PC-3 (cell line): Measurements from ENCODE around the gene PRR5.

ENCODE experiments used
- EZH2 ChIP-seq: fragments of 300-600 bp; sonication (generic); IDR thresholded peaks from one replicate; pipeline ENCODE4 v1.6.1; 2017; ENCODE audit warnings: antibody characterized with exemption, mild to moderate bottlenecking, low read length; ENCODE audit not compliant: unreplicated experiment
- EZH2phosphoT487 ChIP-seq: fragments of 300-600 bp; sonication (generic); IDR thresholded peaks from 2 replicates; pipeline ENCODE4 v1.6.1; 2018; ENCODE audit warnings: mild to moderate bottlenecking, antibody characterized with exemption, low read length, borderline replicate concordance
- TF ChIP-seq, protein P1 (sequence below): fragments of 300-600 bp; sonication (generic); conservative IDR thresholded peaks from 2 replicates; pipeline ENCODE4 v1.5.1; 2017; ENCODE audit warnings: antibody characterized with exemption, low read depth, mild to moderate bottlenecking, low read length

- TF ChIP-seq, protein P1, sequence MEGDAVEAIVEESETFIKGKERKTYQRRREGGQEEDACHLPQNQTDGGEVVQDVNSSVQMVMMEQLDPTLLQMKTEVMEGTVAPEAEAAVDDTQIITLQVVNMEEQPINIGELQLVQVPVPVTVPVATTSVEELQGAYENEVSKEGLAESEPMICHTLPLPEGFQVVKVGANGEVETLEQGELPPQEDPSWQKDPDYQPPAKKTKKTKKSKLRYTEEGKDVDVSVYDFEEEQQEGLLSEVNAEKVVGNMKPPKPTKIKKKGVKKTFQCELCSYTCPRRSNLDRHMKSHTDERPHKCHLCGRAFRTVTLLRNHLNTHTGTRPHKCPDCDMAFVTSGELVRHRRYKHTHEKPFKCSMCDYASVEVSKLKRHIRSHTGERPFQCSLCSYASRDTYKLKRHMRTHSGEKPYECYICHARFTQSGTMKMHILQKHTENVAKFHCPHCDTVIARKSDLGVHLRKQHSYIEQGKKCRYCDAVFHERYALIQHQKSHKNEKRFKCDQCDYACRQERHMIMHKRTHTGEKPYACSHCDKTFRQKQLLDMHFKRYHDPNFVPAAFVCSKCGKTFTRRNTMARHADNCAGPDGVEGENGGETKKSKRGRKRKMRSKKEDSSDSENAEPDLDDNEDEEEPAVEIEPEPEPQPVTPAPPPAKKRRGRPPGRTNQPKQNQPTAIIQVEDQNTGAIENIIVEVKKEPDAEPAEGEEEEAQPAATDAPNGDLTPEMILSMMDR: no peak
- no peak for TF ChIP-seq EZH2
- TF ChIP-seq EZH2phosphoT487: no peak
Observed at GRCh38 chr22:44676441-44677352, 25.3 kb upstream of the PRR5 start.
